ENCODE data around the gene IFI6.
"Not testable (repeated sequence)": the region's sequence is repeated elsewhere in the genome, so short reads cannot be mapped to it uniquely, and the experiment has no call there.

The IFI6 gene

DNA sequence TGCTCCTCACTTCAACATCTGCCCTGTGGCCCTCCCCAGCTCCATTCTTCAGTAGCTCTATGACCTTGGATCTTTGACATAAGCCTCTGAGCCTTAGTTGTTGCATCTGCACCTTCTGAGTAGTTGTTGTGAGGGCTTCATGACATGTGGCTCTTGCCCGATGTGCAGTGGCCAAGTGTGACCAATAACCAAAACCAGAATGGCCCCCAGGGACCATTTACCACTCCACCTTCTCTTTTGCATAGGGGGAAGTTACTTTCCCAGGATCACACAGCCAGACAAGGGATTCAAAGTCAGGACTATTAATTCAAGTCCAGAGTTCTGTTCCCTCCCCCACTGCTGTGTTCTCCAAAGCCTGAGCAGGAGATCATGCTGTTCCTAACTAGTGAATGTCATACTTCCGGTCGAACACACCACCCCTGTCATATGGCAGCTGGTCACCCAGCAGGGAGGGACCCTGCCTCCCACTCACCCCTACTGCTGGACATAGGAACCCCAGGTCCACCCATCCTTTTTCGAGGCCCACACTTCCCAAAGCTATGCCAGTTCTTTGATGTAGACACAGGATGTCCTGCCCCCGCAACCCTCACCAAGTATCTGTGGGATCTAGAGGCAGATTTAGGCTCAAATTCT, 41.0 kb downstream of the IFI6 start:
- DNase-seq: no peak
- Mint-ChIP-seq H3K27ac (no peak overlapping the region), H3K27me3 (ENCODE audit: low read depth, poor library complexity) (peaks cover 53% of the 10 kb centered on the region), H3K36me3 (ENCODE audit: low read depth) (no peaks in the 10 kb centered on the region), H3K4me1 (peaks cover 50% of the 10 kb centered on the region), H3K9me3 (no peaks in the 10 kb centered on the region), H3K4me3 (no peak overlapping the region)
- TF ChIP-seq, protein P1, sequence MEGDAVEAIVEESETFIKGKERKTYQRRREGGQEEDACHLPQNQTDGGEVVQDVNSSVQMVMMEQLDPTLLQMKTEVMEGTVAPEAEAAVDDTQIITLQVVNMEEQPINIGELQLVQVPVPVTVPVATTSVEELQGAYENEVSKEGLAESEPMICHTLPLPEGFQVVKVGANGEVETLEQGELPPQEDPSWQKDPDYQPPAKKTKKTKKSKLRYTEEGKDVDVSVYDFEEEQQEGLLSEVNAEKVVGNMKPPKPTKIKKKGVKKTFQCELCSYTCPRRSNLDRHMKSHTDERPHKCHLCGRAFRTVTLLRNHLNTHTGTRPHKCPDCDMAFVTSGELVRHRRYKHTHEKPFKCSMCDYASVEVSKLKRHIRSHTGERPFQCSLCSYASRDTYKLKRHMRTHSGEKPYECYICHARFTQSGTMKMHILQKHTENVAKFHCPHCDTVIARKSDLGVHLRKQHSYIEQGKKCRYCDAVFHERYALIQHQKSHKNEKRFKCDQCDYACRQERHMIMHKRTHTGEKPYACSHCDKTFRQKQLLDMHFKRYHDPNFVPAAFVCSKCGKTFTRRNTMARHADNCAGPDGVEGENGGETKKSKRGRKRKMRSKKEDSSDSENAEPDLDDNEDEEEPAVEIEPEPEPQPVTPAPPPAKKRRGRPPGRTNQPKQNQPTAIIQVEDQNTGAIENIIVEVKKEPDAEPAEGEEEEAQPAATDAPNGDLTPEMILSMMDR (IDR thresholded peaks at IDR 0.05): no peak

DNA sequence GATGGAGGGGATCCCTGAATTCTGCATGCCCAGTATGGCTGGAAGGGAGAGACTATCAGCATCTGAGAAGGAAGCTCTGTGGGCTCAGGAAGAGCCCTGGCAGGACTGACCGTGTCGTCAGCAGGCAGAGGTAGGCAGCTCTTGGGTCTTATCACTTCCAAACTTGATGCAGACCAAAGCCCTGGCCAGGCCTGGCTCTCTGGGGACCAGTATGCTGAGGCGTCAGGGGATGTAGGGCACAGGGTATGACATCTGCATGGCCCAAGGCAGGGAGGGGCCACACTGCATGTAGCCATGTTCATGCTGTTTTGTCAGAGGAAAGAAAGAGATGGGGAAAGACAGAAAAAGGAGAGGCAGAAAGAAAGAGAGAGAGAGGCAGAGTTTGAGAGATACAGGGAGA, 43.3 kb downstream of the IFI6 start:
- H3K4me3 Mint-ChIP-seq: no peak overlapping the region

DNA sequence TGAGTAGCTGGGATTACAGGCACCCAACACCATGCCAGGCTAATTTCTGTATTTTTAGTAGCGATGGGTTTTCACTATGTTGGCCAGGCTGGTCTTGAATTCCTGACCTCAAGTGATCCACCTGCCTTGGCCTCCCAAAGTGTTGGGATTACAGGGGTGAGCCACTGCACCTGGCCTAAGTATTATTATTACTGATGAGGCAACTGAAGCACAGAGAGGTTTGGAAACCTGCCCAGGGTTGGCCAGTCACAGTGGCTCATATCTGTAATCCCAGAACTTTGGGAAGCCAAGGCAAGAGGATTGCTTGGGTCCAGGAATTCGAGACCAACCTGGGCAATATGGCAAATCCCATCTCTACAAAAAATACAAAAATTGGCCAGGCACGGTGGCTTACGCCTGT, 44.3 kb downstream of the IFI6 start:
- H3K9me3 Mint-ChIP-seq; H3K36me3 Mint-ChIP-seq (ENCODE audit: low read depth); DNase-seq; H3K27ac Mint-ChIP-seq; H3K4me3 Mint-ChIP-seq: not testable (repeated sequence)
- peaks cover 23% of the 10 kb centered on the region for H3K27me3 Mint-ChIP-seq (ENCODE audit: low read depth, poor library complexity)
- peaks cover 47% of the 10 kb centered on the region for H3K4me1 Mint-ChIP-seq

More for the DNA sequence above, 43.3 kb downstream of the IFI6 start:
- no peak overlapping the region for H3K27ac Mint-ChIP-seq
- H3K4me1 Mint-ChIP-seq: peaks cover 47% of the 10 kb centered on the region
- H3K27me3 Mint-ChIP-seq (ENCODE audit: low read depth, poor library complexity): peaks cover 33% of the 10 kb centered on the region
- H3K36me3 Mint-ChIP-seq (ENCODE audit: low read depth): no peaks in the 10 kb centered on the region
- TF ChIP-seq, protein P1 (IDR thresholded peaks at IDR 0.05): no peak
- H3K9me3 Mint-ChIP-seq: no peaks in the 10 kb centered on the region
- DNase-seq: no peak

DNA sequence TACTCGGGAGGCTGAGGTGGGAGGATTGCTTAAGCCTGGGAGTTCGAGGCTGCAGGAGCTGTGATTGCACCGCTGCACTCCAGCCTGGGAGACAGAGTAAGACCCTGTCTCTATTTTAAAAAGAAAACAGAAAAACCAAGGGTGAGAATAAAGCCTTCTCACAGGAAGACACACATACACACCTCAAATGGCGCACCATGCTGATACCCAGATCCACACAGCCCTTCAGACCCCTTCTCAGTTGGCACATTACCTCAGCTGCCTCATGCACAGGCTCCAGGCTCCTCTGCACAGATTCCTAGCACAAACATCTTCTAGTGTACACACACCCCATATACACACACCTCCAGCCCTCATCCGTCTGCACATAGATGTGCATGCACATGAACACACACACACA, 44.9 kb downstream of the IFI6 start:
- Mint-ChIP-seq H3K4me1 (peaks cover 46% of the 10 kb centered on the region), H3K27me3 (ENCODE audit: low read depth, poor library complexity) (peaks cover 16% of the 10 kb centered on the region), H3K27ac (no peak overlapping the region), H3K36me3 (ENCODE audit: low read depth) (no peaks in the 10 kb centered on the region), H3K4me3 (no peak overlapping the region), H3K9me3 (no peaks in the 10 kb centered on the region)
- no peak for DNase-seq
- TF ChIP-seq, protein P1 (IDR thresholded peaks at IDR 0.05): no peak

DNA sequence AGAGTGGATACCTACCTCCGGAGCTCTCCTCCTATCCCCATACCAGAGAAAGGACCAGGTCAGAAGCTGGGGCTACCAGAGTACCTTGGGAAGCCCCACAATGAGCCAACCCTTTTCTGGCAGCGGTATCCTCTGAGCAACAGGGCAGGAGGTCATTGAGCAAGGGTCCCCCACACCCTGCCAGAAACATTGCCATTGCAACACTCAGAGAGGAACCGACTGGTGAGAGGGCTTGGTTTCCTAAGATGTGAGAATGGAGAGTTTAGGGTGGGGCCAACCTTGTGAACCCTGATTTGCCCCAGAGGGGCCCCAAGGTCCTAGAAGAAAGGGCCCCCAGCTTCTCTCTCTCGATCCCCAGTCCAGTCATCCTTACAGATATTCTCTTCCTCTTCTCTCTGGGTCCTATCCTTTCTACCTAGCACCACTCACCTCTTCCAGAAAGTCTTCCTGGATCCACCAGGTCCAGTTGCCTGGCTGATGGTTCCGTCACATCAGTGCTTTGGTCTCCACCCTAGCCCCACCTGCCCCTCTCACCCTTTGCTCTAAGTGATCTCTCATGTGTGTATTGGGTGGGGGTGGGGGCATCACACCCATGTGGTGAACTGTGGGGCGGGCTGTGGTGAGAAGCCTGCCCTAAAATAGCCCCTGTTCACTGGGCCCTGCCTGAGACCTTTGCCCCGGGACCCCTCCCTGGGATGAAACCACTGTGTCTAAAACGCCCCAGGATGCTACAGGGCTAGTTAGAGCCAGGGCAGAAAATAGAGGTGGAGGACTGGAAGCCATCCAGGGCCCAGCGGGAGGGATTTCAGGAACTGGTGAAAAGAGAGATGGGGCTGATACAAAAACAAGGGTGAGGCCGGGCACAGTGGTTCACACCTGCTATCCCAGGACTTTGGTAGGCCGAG, 45.7 kb downstream of the IFI6 start:
- Mint-ChIP-seq H3K4me3 (no peak overlapping the region), H3K4me1 (peaks cover 39% of the 10 kb centered on the region), H3K27me3 (ENCODE audit: low read depth, poor library complexity) (peaks cover 9% of the 10 kb centered on the region), H3K27ac (no peak overlapping the region), H3K36me3 (ENCODE audit: low read depth) (no peaks in the 10 kb centered on the region), H3K9me3 (no peaks in the 10 kb centered on the region)
- no peak for DNase-seq
- TF ChIP-seq, protein P1 (IDR thresholded peaks at IDR 0.05): no peak

DNA sequence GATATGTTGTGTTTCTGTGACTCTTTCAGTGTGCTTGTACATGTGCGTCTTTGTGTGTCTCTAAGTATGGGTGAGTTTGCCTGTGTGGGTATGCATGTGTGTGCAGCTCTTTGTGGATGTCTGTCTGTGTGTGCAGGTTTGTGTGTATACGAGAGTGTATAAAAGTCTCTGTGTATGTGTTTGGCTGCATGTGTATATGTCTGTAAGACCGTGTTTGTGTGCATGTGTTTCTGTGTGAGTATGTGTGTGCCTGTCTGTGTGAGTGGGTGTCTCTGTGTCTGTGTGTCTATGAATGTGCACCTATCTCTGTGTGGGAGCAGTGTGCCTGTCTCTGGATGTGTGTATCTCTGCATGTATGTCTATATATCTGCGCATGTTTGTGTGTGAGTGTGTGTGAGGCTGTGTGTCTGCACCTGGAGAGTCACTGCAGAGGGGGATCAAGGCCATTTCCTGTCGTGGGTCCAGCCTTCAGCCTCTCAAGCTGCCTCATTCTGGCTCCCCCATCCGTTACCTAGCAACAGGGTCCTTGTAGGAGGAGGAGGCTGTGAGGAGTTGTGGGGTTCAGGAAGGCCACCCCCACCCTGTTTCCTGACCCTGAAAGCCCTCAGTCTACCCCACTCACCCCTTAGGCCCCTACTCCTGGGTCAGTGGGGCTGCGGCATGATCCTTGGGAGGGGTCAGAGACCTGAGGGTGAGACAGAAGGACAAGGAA, 47.4 kb downstream of the IFI6 start:
- DNase-seq: no peak
- H3K4me3 Mint-ChIP-seq: no peak overlapping the region
- H3K36me3 Mint-ChIP-seq (ENCODE audit: low read depth): no peaks in the 10 kb centered on the region
- H3K27ac Mint-ChIP-seq: no peak overlapping the region
- TF ChIP-seq, protein P1 (IDR thresholded peaks at IDR 0.05): no peak
- peaks cover 8% of the 10 kb centered on the region for H3K27me3 Mint-ChIP-seq (ENCODE audit: low read depth, poor library complexity)
- H3K9me3 Mint-ChIP-seq: no peaks in the 10 kb centered on the region
- peaks cover 28% of the 10 kb centered on the region for H3K4me1 Mint-ChIP-seq
